NCI-H2227 (cell line): ENCODE results near the gene HSP90AB1.

Experiments used
- DNase-seq: peaks from one replicate; lab custom pipeline; 2025; ENCODE audit not compliant: unreplicated experiment; lab: John Stamatoyannopoulos, UW

Gene HSP90AB1

GRCh38 chr6:44255105-44255808 is 8.4 kb downstream of the HSP90AB1 start:
- no peak for DNase-seq

GRCh38 chr6:44255871-44256774 is 9.2 kb downstream of the HSP90AB1 start:
- no peak for DNase-seq

- DNase-seq = no peak
These were observed 9.8 kb downstream of the HSP90AB1 start for GRCh38 chr6:44256775-44257024.

GRCh38 chr6:44257025-44257752 is 10.3 kb downstream of the HSP90AB1 start, which contains the start of gene SLC35B2:
TSS of gene SLC35B2 (minus strand) at chr6:44257528. CDS start at chr6:44257410, 118 bp downstream.
- DNase-seq = peak; percentile 86

GRCh38 chr6:44257753-44258324 is 10.9 kb downstream of the HSP90AB1 start:
- no peak for DNase-seq

GRCh38 chr6:44258325-44258863 is 11.5 kb downstream of the HSP90AB1 start:
- DNase-seq = no peak

- DNase-seq = no peak
These were observed 12.0 kb downstream of the HSP90AB1 start for GRCh38 chr6:44258921-44259320.

- DNase-seq = no peak
These were observed 13.1 kb downstream of the HSP90AB1 start for GRCh38 chr6:44260011-44260410.

GRCh38 chr6:44260451-44261297 is 13.8 kb downstream of the HSP90AB1 start:
- DNase-seq = no peak

GRCh38 chr6:44261581-44261980 is 14.7 kb downstream of the HSP90AB1 start:
- DNase-seq = no peak

- no peak for DNase-seq
These were observed 15.8 kb downstream of the HSP90AB1 start for GRCh38 chr6:44262467-44263353.

- DNase-seq = no peak
These were observed 16.6 kb downstream of the HSP90AB1 start for GRCh38 chr6:44263354-44264100.

GRCh38 chr6:44264154-44265006 is 17.5 kb downstream of the HSP90AB1 start:
- no peak for DNase-seq

- DNase-seq = peak; percentile 89
These were observed 18.3 kb downstream of the HSP90AB1 start, which contains the start of gene NFKBIE for GRCh38 chr6:44265007-44265721. TSS of gene NFKBIE (minus strand) at chr6:44265551. CDS start at chr6:44265346, 205 bp downstream.

- DNase-seq = no peak
These were observed 18.9 kb downstream of the HSP90AB1 start for GRCh38 chr6:44265722-44266233.

- no peak for DNase-seq
These were observed 19.4 kb downstream of the HSP90AB1 start for GRCh38 chr6:44266347-44266746.

GRCh38 chr6:44267252-44267651 is 20.4 kb downstream of the HSP90AB1 start:
- no peak for DNase-seq
